Ishikawa (cell line): ENCODE measurements around the gene IL36B.

Experiments
- CEBPB ChIP-seq: IDR thresholded peaks from 2 replicates; pipeline ENCODE4 v1.6.1; 2012
- CREB1 ChIP-seq: IDR thresholded peaks from 2 replicates; pipeline ENCODE4 v1.6.1; 2012; ENCODE audit warnings: low read depth
- EGR1 ChIP-seq: IDR thresholded peaks from 2 replicates; pipeline ENCODE4 v1.6.1; 2012
- EP300 ChIP-seq: IDR thresholded peaks from 2 replicates; pipeline ENCODE4 v1.6.1; 2012; ENCODE audit warnings: borderline replicate concordance
- FOXM1 ChIP-seq: IDR thresholded peaks from 2 replicates; pipeline ENCODE4 v1.6.1; 2012; ENCODE audit warnings: low read depth, borderline replicate concordance
- NFIC ChIP-seq: IDR thresholded peaks from 2 replicates; pipeline ENCODE4 v1.6.1; 2012
- RAD21 ChIP-seq: IDR thresholded peaks from 2 replicates; pipeline ENCODE4 v1.6.1; 2012; ENCODE audit warnings: low read depth
- TAF1 ChIP-seq: IDR thresholded peaks from 2 replicates; pipeline ENCODE4 v1.6.1; 2012; ENCODE audit warnings: low read depth, mild to moderate bottlenecking
- TCF12 ChIP-seq: IDR thresholded peaks from 2 replicates; pipeline ENCODE4 v1.6.1; 2012; ENCODE audit warnings: low read depth
- TEAD4 ChIP-seq: IDR thresholded peaks from 2 replicates; pipeline ENCODE4 v1.6.1; 2012
- USF1 ChIP-seq: IDR thresholded peaks from 2 replicates; pipeline ENCODE4 v1.6.1; 2012
- YY1 ChIP-seq: IDR thresholded peaks from 2 replicates; pipeline ENCODE4 v1.6.1; 2012; ENCODE audit warnings: low read depth
- ZBTB7A ChIP-seq: IDR thresholded peaks from 2 replicates; pipeline ENCODE4 v1.6.1; 2012; ENCODE audit warnings: low read depth
- TF ChIP-seq, protein P1 (sequence below): IDR thresholded peaks from 2 replicates; pipeline ENCODE4 v1.6.1; 2012
- TF ChIP-seq, protein P2 (sequence below): IDR thresholded peaks from 2 replicates; pipeline ENCODE4 v1.6.1; 2012; ENCODE audit warnings: low read depth, mild to moderate bottlenecking

The IL36B gene

GRCh38 chr2:113041871-113042270, 10.8 kb downstream of the IL36B start:
- TF ChIP-seq CEBPB (no peak), RAD21 (peak; percentile 57)

DNA sequence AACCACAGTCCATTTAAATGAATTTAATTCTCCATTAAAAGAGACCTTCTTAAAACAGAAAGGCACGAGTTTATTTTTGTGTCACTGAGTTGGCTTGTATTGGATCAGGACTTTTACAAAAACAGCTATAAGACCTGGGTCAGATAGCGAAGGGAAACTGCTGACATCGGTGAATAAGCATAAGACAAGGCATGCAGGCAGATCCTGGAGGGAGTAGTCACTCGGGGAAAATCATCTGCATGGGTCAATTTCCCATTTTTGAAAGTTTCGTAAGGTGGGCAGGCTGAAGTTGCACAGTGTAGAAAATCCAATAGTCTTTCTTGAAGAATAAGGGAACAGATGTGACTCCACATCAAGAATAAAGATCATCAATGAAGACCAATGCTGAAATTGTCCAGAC, 12.9 kb downstream of the IL36B start:
- TF ChIP-seq ZBTB7A = no peak

- TF ChIP-seq EP300 = no peak
- no peak for TF ChIP-seq YY1
- no peak for TF ChIP-seq CEBPB
- TF ChIP-seq ZBTB7A = no peak
- TF ChIP-seq TAF1 = no peak
- no peak for TF ChIP-seq RAD21
- no peak for TF ChIP-seq USF1
- TF ChIP-seq, protein P1, sequence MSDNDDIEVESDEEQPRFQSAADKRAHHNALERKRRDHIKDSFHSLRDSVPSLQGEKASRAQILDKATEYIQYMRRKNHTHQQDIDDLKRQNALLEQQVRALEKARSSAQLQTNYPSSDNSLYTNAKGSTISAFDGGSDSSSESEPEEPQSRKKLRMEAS = no peak
- TF ChIP-seq TEAD4 = no peak
- TF ChIP-seq, protein P2, sequence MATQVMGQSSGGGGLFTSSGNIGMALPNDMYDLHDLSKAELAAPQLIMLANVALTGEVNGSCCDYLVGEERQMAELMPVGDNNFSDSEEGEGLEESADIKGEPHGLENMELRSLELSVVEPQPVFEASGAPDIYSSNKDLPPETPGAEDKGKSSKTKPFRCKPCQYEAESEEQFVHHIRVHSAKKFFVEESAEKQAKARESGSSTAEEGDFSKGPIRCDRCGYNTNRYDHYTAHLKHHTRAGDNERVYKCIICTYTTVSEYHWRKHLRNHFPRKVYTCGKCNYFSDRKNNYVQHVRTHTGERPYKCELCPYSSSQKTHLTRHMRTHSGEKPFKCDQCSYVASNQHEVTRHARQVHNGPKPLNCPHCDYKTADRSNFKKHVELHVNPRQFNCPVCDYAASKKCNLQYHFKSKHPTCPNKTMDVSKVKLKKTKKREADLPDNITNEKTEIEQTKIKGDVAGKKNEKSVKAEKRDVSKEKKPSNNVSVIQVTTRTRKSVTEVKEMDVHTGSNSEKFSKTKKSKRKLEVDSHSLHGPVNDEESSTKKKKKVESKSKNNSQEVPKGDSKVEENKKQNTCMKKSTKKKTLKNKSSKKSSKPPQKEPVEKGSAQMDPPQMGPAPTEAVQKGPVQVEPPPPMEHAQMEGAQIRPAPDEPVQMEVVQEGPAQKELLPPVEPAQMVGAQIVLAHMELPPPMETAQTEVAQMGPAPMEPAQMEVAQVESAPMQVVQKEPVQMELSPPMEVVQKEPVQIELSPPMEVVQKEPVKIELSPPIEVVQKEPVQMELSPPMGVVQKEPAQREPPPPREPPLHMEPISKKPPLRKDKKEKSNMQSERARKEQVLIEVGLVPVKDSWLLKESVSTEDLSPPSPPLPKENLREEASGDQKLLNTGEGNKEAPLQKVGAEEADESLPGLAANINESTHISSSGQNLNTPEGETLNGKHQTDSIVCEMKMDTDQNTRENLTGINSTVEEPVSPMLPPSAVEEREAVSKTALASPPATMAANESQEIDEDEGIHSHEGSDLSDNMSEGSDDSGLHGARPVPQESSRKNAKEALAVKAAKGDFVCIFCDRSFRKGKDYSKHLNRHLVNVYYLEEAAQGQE = no peak
Observed at GRCh38 chr2:113039158-113039557, 13.5 kb downstream of the IL36B start.

GRCh38 chr2:113038291-113038690, 14.4 kb downstream of the IL36B start:
- TF ChIP-seq EP300 = no peak
- TF ChIP-seq YY1 = no peak
- TF ChIP-seq RAD21 = no peak
- TF ChIP-seq CEBPB = no peak
- no peak for TF ChIP-seq NFIC
- TF ChIP-seq, protein P2 = no peak
- TF ChIP-seq TEAD4 = no peak
- TF ChIP-seq TAF1 = no peak
- no peak for TF ChIP-seq ZBTB7A
- TF ChIP-seq CREB1 = no peak
- TF ChIP-seq, protein P1 = no peak
- no peak for TF ChIP-seq EGR1
- TF ChIP-seq USF1 = no peak
- no peak for TF ChIP-seq TCF12
- no peak for TF ChIP-seq FOXM1

GRCh38 chr2:113036763-113037162, 15.9 kb downstream of the IL36B start:
- TF ChIP-seq TAF1 (no peak), RAD21 (no peak), EP300 (no peak), USF1 (no peak), CREB1 (no peak), YY1 (no peak), ZBTB7A (no peak), EGR1 (no peak), NFIC (no peak)
- TF ChIP-seq, protein P1 = no peak

- TF ChIP-seq YY1 (no peak), NFIC (no peak), ZBTB7A (no peak), FOXM1 (no peak), CREB1 (no peak), TAF1 (no peak), EP300 (no peak)
Observed at GRCh38 chr2:113034016-113034415, 18.7 kb downstream of the IL36B start.

DNA sequence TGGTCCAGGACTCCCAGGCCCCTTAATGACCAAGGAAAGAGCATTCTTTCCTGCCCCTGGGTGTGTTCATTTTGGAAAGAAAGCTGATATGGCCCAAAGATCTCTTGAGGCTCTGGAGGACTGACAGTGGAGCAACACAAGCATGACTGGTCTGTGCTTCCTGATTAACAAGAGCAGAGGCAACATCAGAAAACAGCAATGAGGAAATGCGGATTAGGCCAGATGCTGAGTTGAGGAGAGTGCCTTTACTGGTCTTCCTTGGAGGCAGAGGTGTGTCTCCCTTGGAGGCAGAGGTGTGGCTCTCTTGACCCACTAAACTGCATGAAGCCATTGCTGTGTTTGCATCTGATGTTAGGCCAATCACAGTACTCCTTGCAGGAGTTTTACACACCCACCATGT, 19.9 kb downstream of the IL36B start:
- TF ChIP-seq CREB1 (no peak), TEAD4 (no peak), ZBTB7A (no peak), YY1 (no peak), TAF1 (no peak), FOXM1 (no peak), EGR1 (no peak), CEBPB (no peak), EP300 (no peak), TCF12 (no peak), RAD21 (no peak)
- TF ChIP-seq, protein P2 = no peak
